ENCODE data around the gene VIPAS39.

VIPAS39 gene

GRCh38 chr14:77457522-77458248, at the start of gene VIPAS39, which contains the start of gene AHSA1:
TSS of gene VIPAS39 (minus strand) at chr14:77457601. CDS start at chr14:77454102, 3,499 bp downstream.
TSS of gene AHSA1 (plus strand) at chr14:77458093. CDS start at chr14:77458190, 97 bp downstream.
- peaks cover 37% of the 10 kb centered on the region for H3K36me3 Mint-ChIP-seq

GRCh38 chr14:77505031-77505430, 47.6 kb upstream of the VIPAS39 start:
- peaks cover 5% of the 10 kb centered on the region for H3K9me3 Mint-ChIP-seq
- H3K27ac Mint-ChIP-seq = no peak overlapping the region
- no peak overlapping the region for H3K4me3 Mint-ChIP-seq
- peaks cover 8% of the 10 kb centered on the region for H3K27me3 Mint-ChIP-seq
- no peak for ATAC-seq
- peaks cover 4% of the 10 kb centered on the region for H3K4me1 Mint-ChIP-seq
- H3K36me3 Mint-ChIP-seq = peaks cover 32% of the 10 kb centered on the region

More at GRCh38 chr14:77457522-77458248, at the start of gene VIPAS39, which contains the start of gene AHSA1:
- Mint-ChIP-seq H3K27me3 (no peaks in the 10 kb centered on the region), H3K27ac (peak within 1 kb of the TSS; percentile 97), H3K4me1 (peaks cover 32% of the 10 kb centered on the region), H3K4me3 (peak within 1 kb of the TSS; percentile 100), H3K9me3 (no peaks in the 10 kb centered on the region)
- ATAC-seq = peak; percentile 98

GRCh38 chr14:77503138-77503537, 45.7 kb upstream of the VIPAS39 start:
- Mint-ChIP-seq H3K4me1 (peaks cover 16% of the 10 kb centered on the region), H3K27me3 (peaks cover 19% of the 10 kb centered on the region), H3K36me3 (peaks cover 19% of the 10 kb centered on the region), H3K9me3 (peaks cover 5% of the 10 kb centered on the region), H3K4me3 (no peak overlapping the region), H3K27ac (no peak overlapping the region)
- ATAC-seq = no peak

GRCh38 chr14:77502109-77502782, 44.8 kb upstream of the VIPAS39 start:
- H3K9me3 Mint-ChIP-seq = peaks cover 5% of the 10 kb centered on the region
- H3K27me3 Mint-ChIP-seq = peaks cover 28% of the 10 kb centered on the region
- ATAC-seq = no peak
- H3K4me1 Mint-ChIP-seq = peaks cover 25% of the 10 kb centered on the region
- H3K4me3 Mint-ChIP-seq = no peak overlapping the region
- no peak overlapping the region for H3K27ac Mint-ChIP-seq
- H3K36me3 Mint-ChIP-seq = peaks cover 14% of the 10 kb centered on the region

- H3K4me3 Mint-ChIP-seq = peak overlapping the region; percentile 68
- peaks cover 26% of the 10 kb centered on the region for H3K4me1 Mint-ChIP-seq
- no peak overlapping the region for H3K27ac Mint-ChIP-seq
- H3K27me3 Mint-ChIP-seq = peaks cover 44% of the 10 kb centered on the region
- H3K36me3 Mint-ChIP-seq = no peaks in the 10 kb centered on the region
- peaks cover 3% of the 10 kb centered on the region for H3K9me3 Mint-ChIP-seq
- peak; percentile 40 for ATAC-seq
Measured at GRCh38 chr14:77498984-77499527, 41.7 kb upstream of the VIPAS39 start.

GRCh38 chr14:77498120-77498979, 40.9 kb upstream of the VIPAS39 start, which contains the start of gene ISM2:
TSS of gene ISM2 (minus strand) at chr14:77498816. CDS start at chr14:77498793, 23 bp downstream.
- ATAC-seq = peak; percentile 78

GRCh38 chr14:77495334-77495733, 37.9 kb upstream of the VIPAS39 start:
- H3K4me3 Mint-ChIP-seq = no peak overlapping the region
- peaks cover 39% of the 10 kb centered on the region for H3K27me3 Mint-ChIP-seq
- H3K4me1 Mint-ChIP-seq = peaks cover 25% of the 10 kb centered on the region
- H3K36me3 Mint-ChIP-seq = no peaks in the 10 kb centered on the region
- no peaks in the 10 kb centered on the region for H3K9me3 Mint-ChIP-seq
- ATAC-seq = no peak
- no peak overlapping the region for H3K27ac Mint-ChIP-seq

More at GRCh38 chr14:77498120-77498979, 40.9 kb upstream of the VIPAS39 start, which contains the start of gene ISM2:
- H3K27me3 Mint-ChIP-seq = peaks cover 44% of the 10 kb centered on the region
- H3K4me1 Mint-ChIP-seq = peaks cover 26% of the 10 kb centered on the region
- H3K27ac Mint-ChIP-seq = no peak within 1 kb of the TSS
- peak within 1 kb of the TSS; percentile 68 for H3K4me3 Mint-ChIP-seq
- H3K36me3 Mint-ChIP-seq = no peaks in the 10 kb centered on the region
- H3K9me3 Mint-ChIP-seq = peaks cover 3% of the 10 kb centered on the region

GRCh38 chr14:77491056-77491455, 33.7 kb upstream of the VIPAS39 start:
- H3K27me3 Mint-ChIP-seq = peaks cover 9% of the 10 kb centered on the region
- H3K36me3 Mint-ChIP-seq = no peaks in the 10 kb centered on the region
- no peak for ATAC-seq
- H3K9me3 Mint-ChIP-seq = no peaks in the 10 kb centered on the region
- no peaks in the 10 kb centered on the region for H3K4me1 Mint-ChIP-seq
- H3K4me3 Mint-ChIP-seq = no peak overlapping the region
- no peak overlapping the region for H3K27ac Mint-ChIP-seq

GRCh38 chr14:77490347-77490986, 33.1 kb upstream of the VIPAS39 start:
- H3K27me3 Mint-ChIP-seq = peaks cover 3% of the 10 kb centered on the region
- no peak overlapping the region for H3K27ac Mint-ChIP-seq
- ATAC-seq = no peak
- H3K36me3 Mint-ChIP-seq = no peaks in the 10 kb centered on the region
- no peak overlapping the region for H3K4me3 Mint-ChIP-seq
- no peaks in the 10 kb centered on the region for H3K4me1 Mint-ChIP-seq
- H3K9me3 Mint-ChIP-seq = no peaks in the 10 kb centered on the region

- no peak overlapping the region for H3K27ac Mint-ChIP-seq
- ATAC-seq = no peak
- H3K36me3 Mint-ChIP-seq = no peaks in the 10 kb centered on the region
- no peak overlapping the region for H3K4me3 Mint-ChIP-seq
- H3K4me1 Mint-ChIP-seq = no peaks in the 10 kb centered on the region
- H3K9me3 Mint-ChIP-seq = no peaks in the 10 kb centered on the region
- no peaks in the 10 kb centered on the region for H3K27me3 Mint-ChIP-seq
Measured at GRCh38 chr14:77489041-77489440, 31.6 kb upstream of the VIPAS39 start.

GRCh38 chr14:77488558-77488957, 31.2 kb upstream of the VIPAS39 start:
- no peaks in the 10 kb centered on the region for H3K36me3 Mint-ChIP-seq
- no peak overlapping the region for H3K27ac Mint-ChIP-seq
- no peak overlapping the region for H3K4me3 Mint-ChIP-seq
- no peak for ATAC-seq
- H3K27me3 Mint-ChIP-seq = no peaks in the 10 kb centered on the region
- no peaks in the 10 kb centered on the region for H3K9me3 Mint-ChIP-seq
- no peaks in the 10 kb centered on the region for H3K4me1 Mint-ChIP-seq

GRCh38 chr14:77485901-77486678, 28.7 kb upstream of the VIPAS39 start:
- H3K36me3 Mint-ChIP-seq = no peaks in the 10 kb centered on the region
- no peaks in the 10 kb centered on the region for H3K9me3 Mint-ChIP-seq
- no peak overlapping the region for H3K27ac Mint-ChIP-seq
- no peak overlapping the region for H3K4me3 Mint-ChIP-seq
- H3K27me3 Mint-ChIP-seq = no peaks in the 10 kb centered on the region
- no peaks in the 10 kb centered on the region for H3K4me1 Mint-ChIP-seq
- no peak for ATAC-seq

- H3K4me3 Mint-ChIP-seq = no peak overlapping the region
- H3K9me3 Mint-ChIP-seq = no peaks in the 10 kb centered on the region
- H3K27me3 Mint-ChIP-seq = no peaks in the 10 kb centered on the region
- no peak overlapping the region for H3K27ac Mint-ChIP-seq
- ATAC-seq = no peak
- H3K36me3 Mint-ChIP-seq = no peaks in the 10 kb centered on the region
- H3K4me1 Mint-ChIP-seq = no peaks in the 10 kb centered on the region
Measured at GRCh38 chr14:77485256-77485655, 27.9 kb upstream of the VIPAS39 start.

- Mint-ChIP-seq H3K4me3 (no peak overlapping the region), H3K4me1 (peaks cover 7% of the 10 kb centered on the region), H3K27ac (no peak overlapping the region), H3K9me3 (no peaks in the 10 kb centered on the region), H3K36me3 (no peaks in the 10 kb centered on the region), H3K27me3 (no peaks in the 10 kb centered on the region)
- ATAC-seq = no peak
Measured at GRCh38 chr14:77482422-77482821, 25.0 kb upstream of the VIPAS39 start.
